Omental fat pad (tissue), 4 donors: ENCODE results near the gene CSNK1G1. TPM values are rescaled to one million over a fixed set of nuclear protein-coding genes. Genes with fewer than 3 reads are reported as not detected.

Experiments
- ATAC-seq: fragments of 150-250 bp; one replicate; pipeline ENCODE4 v1.9.1; 2016; ENCODE audit warnings: mild to moderate bottlenecking, moderate library complexity; ENCODE audit not compliant: low FRiP score
- DNase-seq: peaks from one replicate; pipeline ENCODE4 v3.0.0-alpha.2; 2019; ENCODE audit warnings: low spot score
- total RNA-seq, 4 donors: library from RNA; depleted of rRNA; stranded (reverse); fragments of >200 nt; gene quantifications; one replicate each; pipeline ENCODE4 v1.1.0, GENCODE V29; 2016
- TF ChIP-seq, protein P1 (sequence below), 3 donors: fragments of 450-650 bp; IDR thresholded peaks; one replicate each; pipeline ENCODE4 v1.5.1; 2016 to 2017; ENCODE audit warnings: antibody characterized with exemption in 3 of 3, mild to moderate bottlenecking in 3 of 3, moderate library complexity in 2 of 3

The CSNK1G1 gene
- total RNA-seq, 4 donors from 2014 or later = 13.6 to 23.3 (median 21.7) TPM

DNA sequence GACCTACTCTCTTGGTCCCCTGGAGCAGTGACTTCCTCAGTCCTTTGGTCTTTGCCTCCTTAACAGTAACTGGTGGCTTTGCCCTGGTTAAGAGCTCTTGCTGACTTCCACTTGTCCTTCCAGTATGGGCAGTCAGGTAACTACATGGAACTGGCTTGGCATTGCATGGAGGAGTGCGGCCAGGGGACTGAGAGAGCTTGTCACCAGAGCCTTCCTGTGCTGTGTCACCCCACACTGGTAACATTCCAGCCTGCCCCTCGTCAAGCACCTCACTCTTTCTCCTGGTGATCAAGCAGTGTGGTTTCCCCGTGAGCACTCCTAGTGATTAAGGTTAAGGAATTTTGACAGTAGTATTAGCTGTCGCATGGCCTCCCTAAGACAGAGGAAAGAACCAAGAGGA lies 223.8 kb downstream of the CSNK1G1 start:
- ATAC-seq (no peak), DNase-seq (no peak)
- TF ChIP-seq, protein P1, sequence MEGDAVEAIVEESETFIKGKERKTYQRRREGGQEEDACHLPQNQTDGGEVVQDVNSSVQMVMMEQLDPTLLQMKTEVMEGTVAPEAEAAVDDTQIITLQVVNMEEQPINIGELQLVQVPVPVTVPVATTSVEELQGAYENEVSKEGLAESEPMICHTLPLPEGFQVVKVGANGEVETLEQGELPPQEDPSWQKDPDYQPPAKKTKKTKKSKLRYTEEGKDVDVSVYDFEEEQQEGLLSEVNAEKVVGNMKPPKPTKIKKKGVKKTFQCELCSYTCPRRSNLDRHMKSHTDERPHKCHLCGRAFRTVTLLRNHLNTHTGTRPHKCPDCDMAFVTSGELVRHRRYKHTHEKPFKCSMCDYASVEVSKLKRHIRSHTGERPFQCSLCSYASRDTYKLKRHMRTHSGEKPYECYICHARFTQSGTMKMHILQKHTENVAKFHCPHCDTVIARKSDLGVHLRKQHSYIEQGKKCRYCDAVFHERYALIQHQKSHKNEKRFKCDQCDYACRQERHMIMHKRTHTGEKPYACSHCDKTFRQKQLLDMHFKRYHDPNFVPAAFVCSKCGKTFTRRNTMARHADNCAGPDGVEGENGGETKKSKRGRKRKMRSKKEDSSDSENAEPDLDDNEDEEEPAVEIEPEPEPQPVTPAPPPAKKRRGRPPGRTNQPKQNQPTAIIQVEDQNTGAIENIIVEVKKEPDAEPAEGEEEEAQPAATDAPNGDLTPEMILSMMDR (IDR thresholded peaks at IDR 0.05) = no peak

DNA sequence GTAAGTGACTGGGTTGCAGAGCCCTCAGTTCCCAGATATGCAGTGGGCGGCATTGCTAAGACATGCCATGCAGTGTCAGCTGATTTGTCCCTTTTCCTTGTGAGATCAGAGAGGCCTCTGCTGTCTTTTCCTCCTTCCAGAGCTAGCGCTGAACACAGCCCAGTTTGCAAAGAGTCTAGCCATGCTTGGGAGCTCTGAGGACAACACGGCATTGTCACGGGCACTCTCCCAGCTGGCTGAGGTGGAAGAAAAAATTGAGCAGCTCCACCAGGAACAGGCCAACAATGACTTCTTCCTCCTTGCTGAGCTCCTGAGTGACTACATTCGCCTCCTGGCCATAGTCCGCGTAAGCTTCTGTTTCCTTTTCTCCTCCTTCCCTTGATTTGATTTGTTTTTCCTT lies 224.4 kb downstream of the CSNK1G1 start:
- no peak for DNase-seq
- no peak for ATAC-seq
- TF ChIP-seq, protein P1 (IDR thresholded peaks at IDR 0.05) = no peak

DNA sequence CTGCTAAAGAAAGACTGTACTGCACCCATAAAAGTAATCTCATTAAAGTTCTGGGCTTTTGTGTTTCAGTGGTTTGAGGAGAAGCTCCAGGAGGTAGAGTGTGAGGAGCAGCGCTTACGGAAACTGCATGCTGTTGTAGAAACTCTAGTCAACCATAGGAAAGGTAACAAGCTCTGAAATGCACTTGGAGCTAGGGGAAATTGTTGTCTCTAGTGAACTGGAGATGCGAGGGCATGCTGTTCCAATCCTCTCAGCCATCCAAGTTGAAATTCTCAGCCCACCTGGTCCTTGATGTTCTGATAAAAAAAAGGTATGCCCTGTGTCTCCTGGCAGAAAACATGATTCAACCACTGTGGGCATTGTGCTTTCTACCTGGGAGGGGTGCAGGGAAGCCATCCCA lies 225.8 kb downstream of the CSNK1G1 start:
- TF ChIP-seq, protein P1 (IDR thresholded peaks at IDR 0.05) = no peak
- no peak for ATAC-seq
- DNase-seq = no peak

DNA sequence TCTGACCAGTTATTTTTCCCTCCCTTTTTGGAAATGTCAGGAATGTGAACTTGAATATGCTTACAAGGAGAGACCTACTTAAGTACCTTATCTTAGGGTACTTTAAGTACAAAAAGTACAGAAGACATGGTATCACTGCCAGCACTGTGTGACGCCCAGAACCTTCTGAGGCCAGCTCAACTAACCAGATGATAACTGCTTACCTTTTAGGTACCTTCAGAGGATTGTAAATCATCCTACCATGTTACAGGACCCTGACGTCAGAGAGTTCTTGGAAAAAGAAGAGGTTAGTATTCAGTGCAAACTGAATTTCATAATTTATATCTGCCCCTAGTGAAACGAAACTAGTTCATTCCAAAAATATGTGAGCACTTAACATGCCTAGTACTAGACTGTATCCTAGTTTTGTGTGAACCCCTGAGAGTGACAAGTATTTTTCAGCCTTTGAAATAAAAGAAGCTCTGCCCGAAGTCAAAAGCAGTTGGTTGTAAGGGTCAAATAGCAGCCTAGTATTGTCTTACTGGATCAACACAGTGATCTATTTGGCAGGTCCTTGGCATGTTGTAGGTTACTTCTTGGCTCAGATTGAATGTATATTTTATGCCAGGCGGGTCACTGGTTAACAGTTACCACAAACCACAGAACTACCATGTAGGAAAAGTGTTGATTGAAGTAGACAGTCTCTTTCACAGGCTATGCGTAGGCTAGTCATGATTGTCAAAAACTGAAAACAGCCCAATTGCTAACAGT lies 228.3 kb downstream of the CSNK1G1 start:
- DNase-seq (no peak), ATAC-seq (peak; percentile 89)
- TF ChIP-seq, protein P1 (IDR thresholded peaks at IDR 0.05) = no peak

DNA sequence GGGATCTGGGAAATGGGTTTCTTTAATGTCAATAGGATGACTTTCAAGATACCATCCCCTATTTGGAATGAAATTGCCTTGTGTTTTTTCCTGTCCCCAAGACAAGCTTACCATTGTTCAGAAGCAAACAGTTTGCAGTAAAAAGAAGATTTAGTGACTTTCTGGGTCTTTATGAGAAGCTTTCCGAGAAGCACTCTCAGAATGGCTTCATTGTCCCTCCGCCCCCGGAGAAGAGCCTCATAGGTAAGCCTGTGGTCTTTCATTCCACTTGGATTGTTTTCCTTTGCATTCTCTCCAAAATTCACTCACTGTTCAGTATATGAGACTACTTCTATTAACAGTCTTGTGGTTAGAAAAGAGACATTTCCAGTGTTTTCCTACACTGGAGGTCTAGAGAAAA lies 230.0 kb downstream of the CSNK1G1 start:
- TF ChIP-seq, protein P1 (IDR thresholded peaks at IDR 0.05) = no peak
- DNase-seq = no peak
- ATAC-seq = no peak

DNA sequence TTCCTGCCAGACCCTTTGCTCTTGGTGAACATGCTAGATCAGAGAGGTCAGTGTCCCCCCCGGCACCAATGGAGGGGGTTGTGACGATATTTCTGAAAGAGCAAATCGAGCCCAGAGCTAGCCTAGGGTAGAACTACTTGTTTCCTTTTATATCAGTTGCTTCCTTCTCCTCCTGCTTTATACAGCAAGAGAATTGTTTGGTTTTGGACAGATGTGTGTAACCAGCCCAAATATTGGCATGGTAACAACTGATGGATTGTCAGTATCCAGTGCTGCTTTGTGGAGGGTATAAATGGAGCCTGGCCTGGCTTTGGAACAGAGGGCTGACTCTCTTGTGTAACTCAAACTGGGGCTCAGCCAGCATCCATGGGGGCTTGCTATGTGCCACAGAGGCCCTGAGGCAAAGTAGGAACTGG lies 233.0 kb downstream of the CSNK1G1 start:
- DNase-seq (no peak), ATAC-seq (no peak)
- TF ChIP-seq, protein P1 (IDR thresholded peaks at IDR 0.05) = no peak

DNA sequence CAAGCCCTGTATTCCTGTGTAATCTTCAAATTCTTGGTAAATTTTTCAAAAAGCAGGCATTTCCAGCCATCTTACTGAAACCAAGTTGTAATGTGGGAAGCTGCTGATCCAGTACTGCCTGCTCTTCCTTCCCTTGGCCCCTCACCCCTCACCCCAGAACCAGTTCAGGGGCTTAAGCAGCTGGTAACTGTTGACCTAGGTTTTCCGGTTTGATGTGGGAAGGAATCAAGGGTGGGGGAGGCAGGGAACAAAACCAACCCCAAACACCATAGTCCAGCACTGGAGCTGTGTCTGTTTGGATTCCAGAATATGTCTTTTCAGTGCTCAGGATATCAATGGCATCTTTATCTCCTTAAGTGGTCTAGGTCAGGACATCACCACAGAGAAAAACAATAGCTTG lies 233.5 kb downstream of the CSNK1G1 start:
- no peak for ATAC-seq
- TF ChIP-seq, protein P1 (IDR thresholded peaks at IDR 0.05) = no peak
- no peak for DNase-seq
